HG02870 (cell line): ENCODE results near the gene PHACTR4.
"Not testable (repeated sequence)": the region's sequence is repeated elsewhere in the genome, so short reads cannot be mapped to it uniquely, and the experiment has no call there.

ENCODE experiments used
- ATAC-seq: cut with Tn5 transposase; IDR thresholded peaks from one replicate; pipeline ENCODE4 v1.9.1; 2021; ENCODE audit warnings: mild to moderate bottlenecking, moderate library complexity; ENCODE audit not compliant: unreplicated experiment

PHACTR4 gene

GRCh38 chr1:28519946-28520725 lies 150.6 kb downstream of the PHACTR4 start:
- ATAC-seq, result no peak

GRCh38 chr1:28520796-28521195 lies 151.3 kb downstream of the PHACTR4 start:
- ATAC-seq, result not testable (repeated sequence)

GRCh38 chr1:28521502-28522164 lies 152.1 kb downstream of the PHACTR4 start:
- no peak for ATAC-seq

- ATAC-seq, result not testable (repeated sequence)
Observed at GRCh38 chr1:28522537-28522936, 153.0 kb downstream of the PHACTR4 start.

GRCh38 chr1:28525002-28525642 lies 155.6 kb downstream of the PHACTR4 start:
- ATAC-seq, result not testable (repeated sequence)

- ATAC-seq, result no peak
Observed at GRCh38 chr1:28526886-28527285, 157.3 kb downstream of the PHACTR4 start.

- no peak for ATAC-seq
Observed at GRCh38 chr1:28530456-28530855, 160.9 kb downstream of the PHACTR4 start.

- no peak for ATAC-seq
Observed at GRCh38 chr1:28534671-28535070, 165.1 kb downstream of the PHACTR4 start.

GRCh38 chr1:28535180-28535579 lies 165.6 kb downstream of the PHACTR4 start:
- no peak for ATAC-seq

- no peak for ATAC-seq
Observed at GRCh38 chr1:28537457-28538199, 168.1 kb downstream of the PHACTR4 start.

GRCh38 chr1:28538286-28538685 lies 168.7 kb downstream of the PHACTR4 start:
- no peak for ATAC-seq

GRCh38 chr1:28540651-28541050 lies 171.1 kb downstream of the PHACTR4 start:
- ATAC-seq, result no peak

- not testable (repeated sequence) for ATAC-seq
Observed at GRCh38 chr1:28541414-28542015, 172.0 kb downstream of the PHACTR4 start.

GRCh38 chr1:28545246-28545628 lies 175.7 kb downstream of the PHACTR4 start:
- no peak for ATAC-seq

- ATAC-seq, result no peak
Observed at GRCh38 chr1:28548318-28548717, 178.8 kb downstream of the PHACTR4 start.
